Measurements from ENCODE around the gene ANGPTL7. TPM values are rescaled to one million over a fixed set of nuclear protein-coding genes. Genes with fewer than 3 reads are reported as not detected.

ANGPTL7 gene
- total RNA-seq, 3 donors from 2014 or later = 6.6 to 30.3 (median 20.0) TPM

GRCh38 chr1:11151826-11152612 lies 37.1 kb upstream of the ANGPTL7 start:
- intact Hi-C loops (cut with DNase I; ENCODE audit: low total_unique reads) = no loop called here
- TF ChIP-seq POLR2A (IDR thresholded peaks at IDR 0.05) = no peak
- TF ChIP-seq POLR2AphosphoS5 (IDR thresholded peaks at IDR 0.05) = no peak
- no peak for TF ChIP-seq CTCF (IDR thresholded peaks at IDR 0.05)
- no peaks in the 10 kb centered on the region for H3K27me3 ChIP-seq
- H3K9me3 ChIP-seq = no peaks in the 10 kb centered on the region
- H3K36me3 ChIP-seq = no peaks in the 10 kb centered on the region
- H3K4me3 ChIP-seq = no peak overlapping the region
- DNase-seq (ENCODE audit: low spot score in 2 of 2) = no peak
- peaks cover 0 to 4% of the 10 kb centered on the region in 2 donors for H3K4me1 ChIP-seq
- peak overlapping the region; percentile 20 to 54 for H3K27ac ChIP-seq

- intact Hi-C loops (cut with DNase I; ENCODE audit: low total_unique reads) = no loop called here
- H3K9me3 ChIP-seq = no peaks in the 10 kb centered on the region
- no peaks in the 10 kb centered on the region for H3K36me3 ChIP-seq
- no peaks in the 10 kb centered on the region for H3K27me3 ChIP-seq
- H3K4me3 ChIP-seq = no peak overlapping the region
- H3K4me1 ChIP-seq = peaks cover 0 to 4% of the 10 kb centered on the region in 2 donors
- DNase-seq (ENCODE audit: low spot score in 2 of 2) = no peak
- no peak for TF ChIP-seq POLR2AphosphoS5 (IDR thresholded peaks at IDR 0.05)
- no peak for TF ChIP-seq POLR2A (IDR thresholded peaks at IDR 0.05)
- TF ChIP-seq CTCF (IDR thresholded peaks at IDR 0.05) = no peak
- peak overlapping the region; percentile 5 to 20 for H3K27ac ChIP-seq
Measured at GRCh38 chr1:11152755-11153154, 36.4 kb upstream of the ANGPTL7 start.

GRCh38 chr1:11153184-11153583 lies 36.0 kb upstream of the ANGPTL7 start:
- no peaks in the 10 kb centered on the region for H3K36me3 ChIP-seq
- H3K4me3 ChIP-seq = no peak overlapping the region
- H3K27me3 ChIP-seq = no peaks in the 10 kb centered on the region
- no peak overlapping the region for H3K27ac ChIP-seq
- DNase-seq (ENCODE audit: low spot score in 2 of 2) = no peak
- no peaks in the 10 kb centered on the region for H3K9me3 ChIP-seq
- intact Hi-C loops (cut with DNase I; ENCODE audit: low total_unique reads) = no loop called here
- no peak for TF ChIP-seq CTCF (IDR thresholded peaks at IDR 0.05)
- no peak for TF ChIP-seq POLR2AphosphoS5 (IDR thresholded peaks at IDR 0.05)
- TF ChIP-seq POLR2A (IDR thresholded peaks at IDR 0.05) = no peak
- peaks cover under 1 to 4% of the 10 kb centered on the region in 2 donors for H3K4me1 ChIP-seq

GRCh38 chr1:11156441-11156840 lies 32.7 kb upstream of the ANGPTL7 start:
- no peak overlapping the region for H3K27ac ChIP-seq
- intact Hi-C loops (cut with DNase I; ENCODE audit: low total_unique reads) = no loop called here
- H3K9me3 ChIP-seq = no peaks in the 10 kb centered on the region
- H3K4me3 ChIP-seq = no peak overlapping the region
- H3K4me1 ChIP-seq = peaks cover 3 to 4% of the 10 kb centered on the region in 2 donors
- H3K36me3 ChIP-seq = no peaks in the 10 kb centered on the region
- H3K27me3 ChIP-seq = no peaks in the 10 kb centered on the region
- TF ChIP-seq CTCF (IDR thresholded peaks at IDR 0.05) (no peak), POLR2A (IDR thresholded peaks at IDR 0.05) (no peak), POLR2AphosphoS5 (IDR thresholded peaks at IDR 0.05) (no peak)
- DNase-seq (ENCODE audit: low spot score in 2 of 2) = no peak

GRCh38 chr1:11156963-11157362 lies 32.2 kb upstream of the ANGPTL7 start:
- H3K36me3 ChIP-seq = no peaks in the 10 kb centered on the region

More at GRCh38 chr1:11156963-11157362, 32.2 kb upstream of the ANGPTL7 start:
- DNase-seq (ENCODE audit: low spot score in 2 of 2) = no peak
- Histone ChIP-seq H3K27ac (peak overlapping the region in 1 of 2 donors; percentile 35), H3K4me3 (no peak overlapping the region), H3K4me1 (peaks cover 3% of the 10 kb centered on the region in 2 donors), H3K9me3 (no peaks in the 10 kb centered on the region), H3K27me3 (no peaks in the 10 kb centered on the region)
- TF ChIP-seq POLR2AphosphoS5 (IDR thresholded peaks at IDR 0.05) (no peak), CTCF (IDR thresholded peaks at IDR 0.05) (no peak), POLR2A (IDR thresholded peaks at IDR 0.05) (no peak)
- intact Hi-C loops (cut with DNase I; ENCODE audit: low total_unique reads) = no loop called here

All from breast epithelium (tissue), 4 donors.